DMS79 (cell line): ENCODE results near the gene USH1C.

ENCODE experiments used
- DNase-seq: peaks from one replicate; lab custom pipeline; 2025; lab: John Stamatoyannopoulos, UW

Gene USH1C

DNA sequence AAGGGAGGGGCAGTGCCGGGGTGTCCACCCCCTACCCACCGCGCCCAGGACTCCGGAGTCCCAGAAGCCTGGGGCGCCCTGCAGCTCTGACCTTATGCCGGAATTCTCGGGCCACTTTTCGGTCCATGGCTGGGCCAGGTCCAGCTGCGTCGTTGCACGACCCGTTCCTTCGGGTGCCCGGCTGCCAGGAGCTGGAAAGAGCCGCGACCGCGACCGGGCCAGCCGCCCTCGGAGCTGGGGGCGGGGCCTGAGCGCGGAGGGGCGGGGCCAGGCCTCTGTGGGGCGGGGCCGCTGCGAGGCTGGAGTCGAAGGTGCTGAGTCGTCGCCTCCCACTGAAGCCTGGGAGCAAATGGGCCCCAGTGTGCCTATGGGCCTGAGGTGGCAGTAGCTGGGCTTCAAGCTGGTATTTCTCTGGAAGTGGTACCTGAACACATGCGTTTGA lies at the start of gene USH1C:
TSS of gene USH1C (minus strand) at position 236 of the 442 bp plus-strand sequence. CDS start at position 127, 109 bp downstream.
- DNase-seq: no peak

GRCh38 chr11:17593466-17594245 lies 49.4 kb upstream of the USH1C start:
- DNase-seq: no peak

DNA sequence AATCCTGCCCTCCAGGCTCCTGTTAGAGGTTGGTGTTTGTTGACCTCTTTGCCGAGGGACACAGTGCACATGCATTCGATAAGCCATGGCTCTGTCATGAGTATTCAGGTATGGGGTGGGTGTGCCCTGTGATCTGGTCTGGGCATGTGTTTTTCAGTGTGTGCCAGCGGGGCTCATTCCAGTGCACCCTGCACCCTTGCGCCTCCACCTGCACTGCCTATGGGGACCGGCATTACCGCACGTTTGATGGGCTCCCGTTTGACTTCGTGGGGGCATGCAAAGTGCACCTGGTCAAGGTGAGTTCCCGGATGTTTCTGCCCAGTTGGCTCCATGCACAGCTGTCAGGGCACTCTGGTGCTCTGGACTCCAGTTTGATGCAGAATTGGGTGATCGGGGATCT lies 47.1 kb upstream of the USH1C start:
- DNase-seq: no peak

GRCh38 chr11:17590463-17590862 lies 46.2 kb upstream of the USH1C start:
- DNase-seq: no peak

DNA sequence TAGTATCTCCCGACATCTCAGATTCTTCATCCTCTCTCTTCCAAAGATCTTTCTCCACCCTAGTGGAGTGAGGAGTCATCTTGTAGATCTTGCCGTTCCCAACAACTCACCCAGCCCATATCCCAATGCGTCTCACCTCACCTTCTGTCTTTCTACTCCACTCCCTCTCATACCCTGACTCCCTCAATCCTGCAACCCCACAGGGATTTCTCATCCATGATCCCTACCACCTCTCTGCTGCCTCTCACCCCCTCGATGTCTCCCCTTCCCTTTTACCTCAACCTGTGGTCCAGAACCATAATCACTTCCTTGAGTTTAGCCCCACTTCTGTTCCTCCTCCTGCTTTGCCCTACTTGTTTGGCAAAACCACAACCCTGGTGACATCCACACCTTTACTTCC lies 44.5 kb upstream of the USH1C start:
- no peak for DNase-seq

DNA sequence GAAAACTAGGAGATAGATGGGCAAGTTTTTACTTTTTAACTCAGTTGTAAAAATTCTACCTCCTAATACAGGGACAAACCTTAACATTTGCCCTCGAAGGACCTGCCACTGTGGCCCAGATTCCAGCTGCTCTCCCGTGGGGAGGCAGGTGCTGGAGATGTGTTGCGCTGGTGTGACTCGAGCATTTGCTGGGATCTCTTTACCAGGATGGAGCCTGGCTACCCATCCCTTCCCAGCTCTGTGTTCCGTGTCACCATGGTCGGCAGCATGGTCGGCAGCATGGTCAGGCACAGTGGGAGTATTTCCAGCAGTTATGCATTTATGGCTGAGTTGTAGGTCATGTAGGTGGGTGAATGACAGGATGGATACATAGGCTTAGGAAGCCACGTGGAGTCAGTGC lies 44.0 kb upstream of the USH1C start:
- no peak for DNase-seq

DNA sequence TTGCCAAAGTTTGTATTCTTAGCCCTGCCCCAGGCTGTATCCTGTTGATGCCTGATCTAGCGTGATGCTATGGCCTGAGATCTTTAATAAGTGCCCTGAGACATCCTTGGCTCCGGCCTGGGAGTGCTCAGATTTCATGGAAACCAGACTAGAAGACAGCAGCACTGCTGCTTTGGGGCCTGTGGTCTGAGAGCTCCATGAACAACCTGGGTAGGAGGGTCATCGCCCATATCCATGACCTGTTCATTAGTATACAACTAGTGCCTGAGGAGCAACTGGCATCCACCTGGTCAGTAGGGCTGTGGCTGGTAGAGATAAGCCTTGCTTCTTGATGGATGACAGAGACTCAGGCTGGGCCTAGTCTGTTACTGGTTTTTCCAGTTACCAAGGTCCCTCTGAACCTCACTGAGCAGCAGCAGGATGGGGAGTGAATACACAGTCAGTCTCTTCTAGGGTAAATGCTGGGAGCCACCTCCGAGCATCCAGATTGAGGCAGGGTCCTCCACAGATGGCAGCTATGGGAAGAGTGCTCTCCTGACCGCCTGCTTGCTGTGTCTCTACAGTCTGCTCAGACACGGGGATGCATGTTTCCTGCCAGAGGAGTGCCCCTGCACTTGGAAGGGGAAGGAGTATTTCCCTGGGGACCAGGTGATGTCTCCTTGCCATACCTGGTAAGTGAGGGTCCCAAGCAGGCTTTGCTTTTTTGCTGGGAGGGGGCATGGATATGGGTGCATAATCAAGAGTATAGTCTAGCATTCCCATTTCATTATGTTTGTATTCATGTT lies 41.9 kb upstream of the USH1C start:
- DNase-seq: no peak

DNA sequence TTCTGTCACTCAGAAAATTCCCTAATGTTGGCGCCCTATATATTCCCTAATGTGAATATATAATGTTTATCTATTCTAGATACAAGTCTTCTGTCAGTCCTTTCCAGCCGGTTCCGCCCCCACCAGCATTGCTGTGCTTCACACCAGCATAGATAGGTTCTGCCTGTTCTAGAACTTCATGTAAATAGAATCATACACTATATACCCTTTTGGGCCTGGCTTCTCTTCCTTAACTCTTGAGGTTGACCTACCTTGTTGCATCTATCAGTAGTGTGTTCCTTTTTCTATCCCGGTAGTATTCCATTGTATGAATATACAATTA lies 37.5 kb upstream of the USH1C start:
- no peak for DNase-seq

- DNase-seq: no peak
Observed at GRCh38 chr11:17581036-17581731, 37.0 kb upstream of the USH1C start.

DNA sequence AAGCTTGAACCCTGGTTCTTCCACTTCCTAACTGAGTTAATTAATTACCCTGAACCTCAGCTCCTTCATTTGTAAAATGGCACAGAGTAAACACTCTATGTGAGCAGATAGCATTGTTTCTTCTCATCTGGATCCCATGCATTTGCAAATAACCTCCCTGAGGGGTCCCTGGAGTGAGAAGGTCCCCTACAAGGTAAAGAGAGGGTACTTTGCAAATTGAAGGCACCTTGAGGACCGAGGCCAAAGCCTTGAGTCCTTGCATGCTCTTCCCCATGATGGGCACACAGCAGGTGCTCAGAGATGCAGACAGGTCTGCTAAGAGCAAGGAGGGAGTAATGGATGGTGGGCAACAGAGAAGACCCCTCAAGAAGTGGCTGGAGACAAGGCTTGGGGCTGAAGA lies 36.1 kb upstream of the USH1C start:
- DNase-seq: no peak

DNA sequence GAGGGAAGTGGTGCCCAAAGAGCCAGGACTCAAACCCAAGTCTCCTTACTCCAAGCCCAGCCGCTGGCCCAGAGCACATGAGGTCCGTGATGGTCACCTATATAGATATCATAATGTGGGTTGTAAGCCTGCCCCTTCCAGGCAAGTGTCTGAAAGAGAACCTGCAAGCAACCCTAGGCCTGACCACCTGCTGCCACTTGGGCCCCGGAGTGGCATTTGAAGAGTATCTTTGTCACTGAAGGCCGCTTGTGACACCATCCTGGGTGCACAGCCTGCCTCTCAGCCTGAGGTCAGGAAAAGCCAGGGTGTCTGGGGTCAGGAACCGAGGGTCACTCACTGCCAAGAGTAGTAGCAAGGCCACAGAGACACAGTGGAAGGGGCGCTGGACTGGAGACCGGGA lies 35.2 kb upstream of the USH1C start:
- DNase-seq: no peak

- no peak for DNase-seq
Observed at GRCh38 chr11:17578958-17579357, 34.7 kb upstream of the USH1C start.

GRCh38 chr11:17578296-17578695 lies 34.1 kb upstream of the USH1C start:
- DNase-seq: no peak

- DNase-seq: no peak
Observed at GRCh38 chr11:17575431-17576425, 31.5 kb upstream of the USH1C start.

DNA sequence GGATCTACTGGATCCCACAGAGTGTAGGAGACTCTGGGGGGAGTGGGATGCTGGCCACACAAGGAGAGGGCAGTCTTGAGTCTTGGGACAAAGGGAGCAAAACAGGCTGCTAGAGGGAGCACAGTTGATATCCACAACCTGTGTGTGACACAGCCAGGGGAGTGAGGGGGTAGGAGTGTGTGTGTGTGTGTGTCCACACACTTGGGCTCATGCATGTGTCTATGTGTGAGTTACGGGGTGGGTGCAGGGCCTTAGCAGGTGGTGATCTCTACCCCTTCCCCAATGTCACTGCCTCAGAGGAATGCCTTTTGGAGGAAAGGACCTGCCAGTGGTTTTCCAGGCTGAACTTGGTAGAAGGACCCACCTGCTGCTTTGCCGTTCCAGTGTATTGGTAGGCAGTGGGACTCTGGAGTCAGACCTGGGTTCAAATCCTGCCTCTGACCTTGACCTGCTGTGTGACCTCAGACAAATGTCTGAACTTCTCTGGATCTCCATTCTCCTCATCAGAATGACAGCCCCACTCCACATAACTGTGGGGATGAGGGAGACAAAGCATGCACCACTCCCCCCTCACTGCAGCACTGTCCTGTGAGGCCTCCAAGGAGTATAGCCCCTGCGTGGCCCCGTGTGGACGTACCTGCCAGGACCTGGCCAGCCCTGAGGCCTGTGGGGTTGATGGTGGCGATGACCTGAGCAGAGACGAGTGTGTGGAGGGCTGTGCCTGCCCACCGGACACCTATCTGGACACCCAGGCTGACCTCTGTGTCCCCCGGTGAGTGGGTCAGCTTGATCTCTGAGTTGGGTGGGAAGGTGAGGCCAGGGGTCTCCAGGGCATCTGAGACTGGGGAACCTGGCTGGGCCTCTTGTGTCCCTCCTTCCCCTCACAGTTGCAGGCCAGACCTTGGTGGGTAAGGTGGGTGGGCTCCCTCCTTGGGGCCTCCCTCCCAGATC lies 30.2 kb upstream of the USH1C start:
- no peak for DNase-seq

GRCh38 chr11:17573526-17573925 lies 29.3 kb upstream of the USH1C start:
- no peak for DNase-seq

DNA sequence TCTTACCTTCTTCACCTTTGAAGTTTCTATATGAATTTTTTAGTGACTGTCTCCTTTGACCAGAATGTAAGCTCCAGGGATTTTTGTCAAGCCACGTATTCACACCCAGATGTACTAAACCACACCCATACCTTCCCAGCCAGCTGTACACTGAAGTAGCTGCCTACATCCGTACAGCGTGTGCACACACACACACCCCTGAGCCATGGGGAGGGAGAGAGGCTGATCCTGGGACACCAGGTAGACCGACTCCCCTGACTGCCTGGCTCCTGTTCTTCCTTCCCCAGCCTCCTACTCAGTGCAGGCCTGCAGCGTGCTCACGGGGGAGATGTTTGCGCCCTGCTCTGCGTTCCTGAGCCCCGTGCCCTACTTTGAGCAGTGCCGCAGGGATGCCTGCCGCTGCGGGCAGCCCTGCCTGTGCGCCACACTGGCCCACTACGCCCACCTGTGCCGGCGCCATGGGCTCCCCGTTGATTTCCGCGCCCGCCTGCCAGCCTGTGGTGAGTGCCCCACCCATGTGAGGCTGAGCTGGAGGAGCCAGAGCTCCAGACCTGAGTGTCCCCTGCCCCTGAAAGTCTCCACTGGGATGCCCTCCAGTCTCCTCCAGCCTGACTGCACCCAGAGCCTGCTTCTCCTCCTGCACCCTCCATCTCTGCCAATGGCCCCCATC lies 28.7 kb upstream of the USH1C start:
- no peak for DNase-seq

- no peak for DNase-seq
Observed at GRCh38 chr11:17572359-17572690, 28.1 kb upstream of the USH1C start.

DNA sequence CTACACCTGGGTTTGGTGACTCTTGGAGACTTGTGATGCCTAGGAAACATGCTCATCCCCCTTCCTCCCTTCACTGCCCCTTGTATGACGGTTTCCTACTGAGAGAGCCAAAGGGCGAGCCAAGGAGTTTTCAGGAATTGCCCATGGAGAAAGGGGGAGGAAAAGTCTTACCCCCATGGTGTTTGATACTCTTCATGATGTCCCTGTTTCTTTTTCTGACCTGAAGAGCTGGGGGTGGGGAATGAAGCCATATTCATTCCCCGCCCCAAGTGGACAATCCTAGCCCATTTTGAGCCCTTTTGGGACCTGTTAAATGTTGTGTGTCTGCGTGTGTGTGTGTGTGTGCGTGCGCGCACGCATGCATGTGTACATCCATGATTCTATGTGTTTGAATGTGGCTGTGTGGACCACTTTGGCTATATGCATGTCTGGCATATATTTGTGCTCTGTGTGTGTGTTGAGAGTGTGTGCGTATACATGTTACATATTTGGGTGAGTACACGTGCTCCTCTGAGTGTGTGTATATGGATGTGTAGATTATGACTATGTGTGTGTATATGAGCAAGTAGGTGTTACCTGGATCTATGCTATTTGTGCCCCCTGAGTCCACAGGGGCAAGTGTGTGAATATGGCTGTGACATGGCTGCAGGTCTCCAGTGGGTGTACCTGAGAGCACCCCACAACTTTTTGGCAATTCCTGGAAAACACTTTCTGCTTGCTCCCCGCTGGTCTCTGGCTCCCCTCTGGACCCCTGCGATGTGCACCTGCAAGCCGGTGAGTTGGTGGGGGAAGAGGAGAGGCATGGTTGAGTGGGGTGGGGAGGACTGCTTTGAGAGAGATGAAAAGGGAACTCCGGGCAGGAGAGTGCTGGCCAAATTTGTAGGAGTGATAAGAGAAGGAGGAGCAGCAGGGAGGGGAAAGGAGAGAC lies 27.5 kb upstream of the USH1C start:
- DNase-seq: no peak
